H9 (cell line): ENCODE data around the gene CIAO1. TPM values are rescaled to one million over a fixed set of nuclear protein-coding genes. Genes with fewer than 3 reads are reported as not detected.

Source experiments
- DNase-seq: peaks from one replicate; pipeline ENCODE4 v3.0.0-alpha.2; 2017
- H2AFZ ChIP-seq: one replicate; pipeline ENCODE4 v1.6.1; 2013; ENCODE audit warnings: mild to moderate bottlenecking, low read length, control low read depth, moderate library complexity
- H2AK5ac ChIP-seq: 2 replicates; pipeline ENCODE4 v1.6.1; 2013; ENCODE audit warnings: low read length, control low read depth, mixed read lengths; ENCODE audit not compliant: insufficient read length
- H2BK120ac ChIP-seq: one replicate; pipeline ENCODE4 v1.6.1; 2013; ENCODE audit warnings: low read depth, mild to moderate bottlenecking, low read length, control low read depth, inconsistent platforms; ENCODE audit not compliant: poor library complexity, severe bottlenecking
- H2BK12ac ChIP-seq: 2 replicates; pipeline ENCODE4 v1.6.1; 2013; ENCODE audit warnings: low read length, control low read depth, mixed read lengths, low read depth; ENCODE audit not compliant: insufficient read length
- H2BK15ac ChIP-seq: 2 replicates; pipeline ENCODE4 v1.6.1; 2013; ENCODE audit warnings: low read depth, low read length, control low read depth
- H2BK20ac ChIP-seq: one replicate; pipeline ENCODE4 v1.6.1; 2013; ENCODE audit warnings: low read depth, mild to moderate bottlenecking, low read length, control low read depth, inconsistent platforms; ENCODE audit not compliant: poor library complexity, severe bottlenecking
- H2BK5ac ChIP-seq: 2 replicates; pipeline ENCODE4 v1.6.1; 2013; ENCODE audit warnings: low read length, control low read depth, mixed read lengths; ENCODE audit not compliant: insufficient read length
- H3K14ac ChIP-seq: 2 replicates; pipeline ENCODE4 v1.6.1; 2013; ENCODE audit warnings: low read length, control low read depth; ENCODE audit not compliant: insufficient read depth
- H3K18ac ChIP-seq: 2 replicates; pipeline ENCODE4 v1.6.1; 2013; ENCODE audit warnings: low read depth, mild to moderate bottlenecking, mixed read lengths, low read length, control low read depth; ENCODE audit not compliant: insufficient read length
- H3K23ac ChIP-seq: 2 replicates; pipeline ENCODE4 v1.6.1; 2013; ENCODE audit warnings: low read length, control low read depth, mixed read lengths, low read depth; ENCODE audit not compliant: insufficient read length
- H3K23me2 ChIP-seq: 2 replicates; pipeline ENCODE4 v1.6.1; 2013; ENCODE audit warnings: low read depth, mild to moderate bottlenecking, mixed read lengths, low read length, control low read depth; ENCODE audit not compliant: insufficient read length, poor library complexity, severe bottlenecking
- H3K27ac ChIP-seq: 2 replicates; pipeline ENCODE4 v1.5.1; 2013; ENCODE audit warnings: low read length, control low read depth, mixed read lengths, low read depth; ENCODE audit not compliant: insufficient read length
- H3K27me3 ChIP-seq: 2 replicates; pipeline ENCODE4 v1.6.1; 2013; ENCODE audit warnings: low read length, control low read depth, inconsistent platforms; ENCODE audit not compliant: insufficient read depth
- H3K4ac ChIP-seq: 2 replicates; pipeline ENCODE4 v1.6.1; 2013; ENCODE audit warnings: low read depth, mild to moderate bottlenecking, control low read depth, inconsistent platforms, low read length, moderate library complexity
- H3K4me1 ChIP-seq: 2 replicates; pipeline ENCODE4 v1.6.1; 2013; ENCODE audit warnings: low read length, control low read depth, inconsistent platforms; ENCODE audit not compliant: insufficient read depth
- H3K4me2 ChIP-seq: 2 replicates; pipeline ENCODE4 v1.6.1; 2013; ENCODE audit warnings: low read length, control low read depth, mixed read lengths; ENCODE audit not compliant: insufficient read length, insufficient read depth
- H3K56ac ChIP-seq: 2 replicates; pipeline ENCODE4 v1.6.1; 2013; ENCODE audit warnings: low read depth, mild to moderate bottlenecking, mixed read lengths, low read length, control low read depth; ENCODE audit not compliant: insufficient read length
- H3K79me1 ChIP-seq: 2 replicates; pipeline ENCODE4 v1.6.1; 2013; ENCODE audit warnings: low read depth, mild to moderate bottlenecking, moderate library complexity, low read length, control low read depth, inconsistent platforms; ENCODE audit not compliant: insufficient read depth, poor library complexity, severe bottlenecking
- H3K79me2 ChIP-seq: 2 replicates; pipeline ENCODE4 v1.6.1; 2013; ENCODE audit warnings: low read length, control low read depth, inconsistent platforms; ENCODE audit not compliant: insufficient read depth
- H3K9ac ChIP-seq: 2 replicates; pipeline ENCODE4 v1.6.1; 2013; ENCODE audit warnings: low read length, control low read depth, mixed read lengths; ENCODE audit not compliant: insufficient read length; ENCODE audit errors: extremely low read depth
- H3K9me3 ChIP-seq: one replicate; pipeline ENCODE4 v1.6.1; 2013; ENCODE audit warnings: low read depth, low read length, inconsistent platforms; ENCODE audit not compliant: control insufficient read depth
- H3T11ph ChIP-seq: one replicate; pipeline ENCODE4 v1.6.1; 2013; ENCODE audit warnings: mild to moderate bottlenecking, low read length, control low read depth, inconsistent platforms
- H4K20me1 ChIP-seq: one replicate; pipeline ENCODE4 v1.6.1; 2013; ENCODE audit not compliant: control insufficient read depth, insufficient read length, insufficient read depth
- H4K5ac ChIP-seq: 2 replicates; pipeline ENCODE4 v1.6.1; 2013; ENCODE audit warnings: low read depth, mild to moderate bottlenecking, mixed read lengths, low read length, control low read depth; ENCODE audit not compliant: insufficient read length
- H4K8ac ChIP-seq: replicated peaks from 2 replicates; pipeline ENCODE4 v1.6.1; 2013; ENCODE audit warnings: low read length, control low read depth, mixed read lengths, low read depth; ENCODE audit not compliant: insufficient read length
- H4K91ac ChIP-seq: 2 replicates; pipeline ENCODE4 v1.6.1; 2013; ENCODE audit warnings: low read depth, mild to moderate bottlenecking, moderate library complexity, mixed read lengths, low read length, control low read depth; ENCODE audit not compliant: insufficient read length
- H3K27ac Mint-ChIP-seq, 3 experiments: 2 replicates in 2 of 3; 3 replicates in 1 of 3; pipeline ENCODE4 v1.8.0; 2020 to 2021; ENCODE audit warnings: mixed read lengths in 3 of 3, mild to moderate bottlenecking in 1 of 3, moderate library complexity in 1 of 3
- H3K27me3 Mint-ChIP-seq: 2 replicates; pipeline ENCODE4 v1.8.0; 2021; ENCODE audit warnings: low read depth, mild to moderate bottlenecking, moderate library complexity, mixed read lengths
- H3K36me3 Mint-ChIP-seq, 3 experiments: 2 replicates in 2 of 3; 3 replicates in 1 of 3; pipeline ENCODE4 v1.8.0; 2020 to 2021; ENCODE audit warnings: low read depth in 3 of 3, mixed read lengths in 3 of 3; ENCODE audit not compliant: insufficient read depth in 1 of 3
- H3K4me1 Mint-ChIP-seq, 2 experiments: 2 replicates each; pipeline ENCODE4 v1.8.0; 2020; ENCODE audit warnings: mixed read lengths in 2 of 2
- H3K4me3 Mint-ChIP-seq, 2 experiments: 2 replicates in 1 of 2; 3 replicates in 1 of 2; pipeline ENCODE4 v1.8.0; 2020 to 2021; ENCODE audit warnings: mild to moderate bottlenecking in 2 of 2, mixed read lengths in 2 of 2, moderate library complexity in 1 of 2
- H3K9me3 Mint-ChIP-seq, 2 experiments: 2 replicates in 1 of 2; 3 replicates in 1 of 2; pipeline ENCODE4 v1.8.0; 2020; ENCODE audit warnings: mild to moderate bottlenecking in 2 of 2, mixed read lengths in 2 of 2, moderate library complexity in 1 of 2
- CTCF ChIP-seq: fragments of 200-600 bp; sonication (generic); conservative IDR thresholded peaks from 3 replicates; pipeline ENCODE4 v1.8.0; 2021; ENCODE audit warnings: antibody characterized with exemption, mild to moderate bottlenecking
- WGBS: extraction: QIAGEN DNeasy Blood & Tissue Kit; methylation state at CpG from one replicate; pipeline ENCODE4 v1.1.7; 2013; ENCODE audit warnings: missing lambda C conversion rate, low lambda C conversion rate, mixed read lengths; ENCODE audit not compliant: insufficient read length; ENCODE audit errors: extremely low coverage; 5-methylcytosine and 5-hydroxymethylcytosine counted together
- total RNA-seq: library from RNA; stranded (reverse); gene quantifications from 2 replicates; pipeline ENCODE4 v1.2.1, GENCODE V29; 2021

CIAO1 gene
- total RNA-seq, 1 experiment from 2014 or later = 67.6 TPM

DNA sequence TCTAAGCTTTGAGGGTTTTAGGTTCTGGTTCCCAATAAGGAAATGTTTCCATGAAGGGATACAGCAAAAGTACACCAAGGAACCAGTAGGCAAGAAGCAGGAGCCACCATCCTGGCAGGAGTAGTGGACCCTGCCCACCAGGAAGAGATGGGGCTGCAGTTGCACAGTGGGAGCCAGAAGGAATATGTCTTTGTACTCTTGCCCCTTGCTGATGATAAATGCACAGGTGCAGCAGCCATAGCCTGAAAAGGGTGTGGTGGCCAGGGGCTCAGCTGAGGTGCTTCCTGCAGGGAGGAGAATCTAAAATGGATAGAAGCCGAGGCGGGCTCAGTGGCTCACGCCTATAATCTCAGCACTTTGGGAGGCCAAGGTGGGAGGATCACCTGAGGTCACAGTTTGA, 27.8 kb upstream of the CIAO1 start:
- Histone ChIP-seq H3K4me2 (no peak overlapping the region), H3K4me1 (no peaks in the 10 kb centered on the region), H3K9ac (no peak overlapping the region), H3T11ph (no peak overlapping the region), H2BK15ac (no peak overlapping the region), H3K18ac (no peak overlapping the region), H4K20me1 (no peaks in the 10 kb centered on the region), H2BK12ac (no peak overlapping the region), H2AK5ac (no peak overlapping the region), H3K9me3 (no peaks in the 10 kb centered on the region), H4K8ac (no peak overlapping the region), H3K4ac (no peak overlapping the region), H3K27me3 (no peaks in the 10 kb centered on the region), H3K23ac (no peak overlapping the region), H3K14ac (no peak overlapping the region), H3K79me2 (no peaks in the 10 kb centered on the region), H3K23me2 (no peaks in the 10 kb centered on the region), H3K56ac (no peak overlapping the region), H2BK20ac (no peak overlapping the region), H3K79me1 (no peaks in the 10 kb centered on the region), H2BK120ac (no peak overlapping the region), H3K27ac (no peak overlapping the region), H4K91ac (no peak overlapping the region), H2AFZ (no peak overlapping the region), H4K5ac (no peak overlapping the region), H2BK5ac (no peak overlapping the region)
- Mint-ChIP-seq H3K27me3 (no peaks in the 10 kb centered on the region), H3K4me1 (peaks cover 9% of the 10 kb centered on the region in 2 experiments), H3K9me3 (no peaks in the 10 kb centered on the region), H3K36me3 (no peaks in the 10 kb centered on the region), H3K4me3 (no peak overlapping the region; a peak in 1 of 5 replicates), H3K27ac (no peak overlapping the region)
- no peak for TF ChIP-seq CTCF
- no peak for DNase-seq
- WGBS = no CpG with 5 or more reads among the region's 3 CpGs
